EH (cell line): Measurements from ENCODE around the gene ADGRG7.

Experiments used
- DNase-seq: peaks from one replicate; pipeline ENCODE4 v3.0.0-alpha.2; 2015; ENCODE audit warnings: low read depth

Gene ADGRG7

DNA sequence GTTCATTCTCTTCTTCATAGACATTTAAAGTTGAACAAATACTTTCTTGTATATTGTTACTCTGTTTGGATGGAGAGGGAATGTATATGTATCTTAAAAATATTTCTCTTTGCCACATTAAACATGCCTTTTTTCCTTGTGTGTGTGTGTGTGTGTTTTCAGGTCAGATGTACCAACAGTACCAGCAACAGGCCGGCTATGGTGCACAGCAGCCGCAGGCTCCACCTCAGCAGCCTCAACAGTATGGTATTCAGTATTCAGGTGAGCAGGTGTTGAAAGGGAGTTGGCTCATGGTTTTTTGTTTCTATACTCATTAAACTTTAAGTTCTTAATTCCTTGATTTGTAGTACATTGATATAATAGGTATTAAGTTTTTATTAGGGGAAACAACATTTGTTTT is 135.3 kb downstream of the ADGRG7 start:
- DNase-seq: no peak
